HG03442 (cell line): ENCODE measurements around the gene CATSPERE.
"Not testable (repeated sequence)": the region's sequence is repeated elsewhere in the genome, so short reads cannot be mapped to it uniquely, and the experiment has no call there.

Source experiments
- ATAC-seq: cut with Tn5 transposase; IDR thresholded peaks from one replicate; pipeline ENCODE4 v1.9.1; 2021; ENCODE audit warnings: mild to moderate bottlenecking, moderate library complexity; ENCODE audit not compliant: unreplicated experiment

Gene CATSPERE

DNA sequence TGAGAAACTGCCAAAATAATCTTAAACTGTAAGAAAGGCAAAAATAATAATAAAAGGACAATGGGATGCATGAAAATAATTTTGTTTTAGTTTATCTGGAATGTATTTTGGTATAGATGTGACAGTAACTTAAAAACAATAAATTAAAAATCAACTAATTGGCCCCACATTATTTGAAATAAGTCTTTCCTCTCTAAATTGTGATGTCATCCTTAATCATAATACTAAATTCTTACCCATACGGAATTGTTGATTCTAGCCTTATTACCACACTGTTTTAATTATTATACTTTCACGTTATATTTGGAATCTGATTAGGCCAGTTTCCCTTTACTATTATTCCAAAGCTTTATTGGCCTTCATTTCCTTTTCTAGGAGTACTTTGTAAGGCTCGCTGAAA, 199.5 kb downstream of the CATSPERE start:
- no peak for ATAC-seq

DNA sequence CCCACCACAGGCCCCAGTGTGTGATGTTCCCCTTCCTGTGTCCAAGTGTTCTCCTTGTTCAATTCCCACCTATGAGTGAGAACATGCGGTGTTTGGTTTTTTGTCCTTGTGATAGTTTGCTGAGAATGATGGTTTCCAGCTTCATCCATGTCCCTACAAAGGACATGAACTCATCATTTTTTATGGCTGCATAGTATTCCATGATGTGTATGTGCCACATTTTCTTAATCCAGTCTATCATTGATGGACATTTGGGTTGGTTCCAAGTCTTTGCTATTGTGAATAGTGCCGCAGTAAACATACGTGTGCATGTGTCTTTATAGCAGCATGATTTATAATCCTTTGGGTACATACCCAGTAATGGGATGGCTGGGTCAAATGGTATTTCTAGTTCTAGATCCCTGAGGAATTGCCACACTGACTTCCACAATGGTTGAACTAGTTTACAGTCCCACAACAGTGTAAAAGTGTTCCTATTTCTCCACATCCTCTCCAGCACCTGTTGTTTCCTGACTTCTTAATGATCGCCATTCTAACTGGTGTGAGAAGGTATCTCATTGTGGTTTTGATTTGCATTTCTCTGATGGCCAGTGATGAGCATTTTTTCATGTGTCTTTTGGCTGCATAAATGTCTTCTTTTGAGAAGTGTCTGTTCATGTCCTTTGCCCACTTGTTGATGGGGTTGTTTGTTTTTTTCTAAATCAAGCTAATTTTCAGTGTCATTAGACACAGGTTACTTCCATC, 200.7 kb downstream of the CATSPERE start:
- not testable (repeated sequence) for ATAC-seq

DNA sequence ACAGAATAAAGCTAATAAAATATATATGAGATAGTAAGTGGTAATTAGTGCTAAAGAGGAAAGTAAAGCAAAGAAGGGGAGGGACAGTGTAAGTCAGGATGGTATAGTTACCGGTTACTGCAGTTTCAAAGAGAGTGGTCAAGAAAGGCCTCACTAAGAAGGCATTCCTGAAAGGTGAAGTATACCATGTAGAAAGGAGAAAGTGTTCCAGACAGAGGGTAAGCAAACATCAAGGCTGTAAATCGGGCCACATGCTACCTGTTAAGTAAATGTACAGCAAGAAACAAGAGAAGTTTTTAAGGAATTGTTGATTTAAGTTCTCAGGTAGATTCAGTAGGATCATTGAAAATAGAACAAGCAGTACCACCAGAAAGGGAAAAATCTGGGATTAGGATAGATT, 201.5 kb downstream of the CATSPERE start:
- no peak for ATAC-seq

DNA sequence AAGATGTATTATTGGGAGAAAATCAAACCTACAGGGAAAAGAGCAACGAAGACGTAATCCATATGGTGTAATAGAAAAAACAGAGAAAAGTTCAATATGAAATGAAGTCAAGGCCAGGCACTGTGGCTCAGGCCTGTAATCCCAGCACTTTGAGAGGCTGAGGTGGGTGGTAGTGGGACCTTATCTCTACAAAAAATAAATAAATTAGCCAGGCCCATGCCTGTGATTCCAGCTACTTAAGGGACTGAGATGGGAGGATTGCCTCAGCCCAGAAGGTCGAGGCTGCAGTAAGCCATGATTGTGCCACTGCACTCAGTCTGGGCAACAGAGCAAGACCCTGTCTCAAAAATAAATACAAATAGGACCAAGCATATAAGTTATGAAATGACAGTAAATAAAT, 203.3 kb downstream of the CATSPERE start:
- ATAC-seq: no peak

DNA sequence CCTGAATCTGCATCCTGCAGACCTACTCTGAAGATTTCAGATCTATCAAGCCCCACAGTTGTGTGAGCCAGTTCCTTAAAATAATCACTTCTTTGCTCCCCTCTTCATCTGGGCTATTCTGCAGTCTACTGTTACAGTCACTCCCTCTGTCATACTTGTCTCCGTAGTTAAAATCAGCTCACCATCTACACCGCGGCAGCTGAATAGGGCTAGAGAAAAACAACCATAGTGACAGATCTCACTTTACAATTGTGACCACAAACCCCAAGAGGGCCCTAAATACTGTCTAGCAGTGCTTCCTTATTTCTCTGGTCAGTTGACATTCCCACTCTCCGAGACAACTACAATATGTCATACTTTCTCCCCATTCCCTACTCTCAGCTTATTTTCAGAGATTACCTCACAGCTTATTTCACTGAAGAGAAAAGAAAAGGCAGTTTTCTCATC, 204.7 kb downstream of the CATSPERE start:
- peak; percentile 91 for ATAC-seq

DNA sequence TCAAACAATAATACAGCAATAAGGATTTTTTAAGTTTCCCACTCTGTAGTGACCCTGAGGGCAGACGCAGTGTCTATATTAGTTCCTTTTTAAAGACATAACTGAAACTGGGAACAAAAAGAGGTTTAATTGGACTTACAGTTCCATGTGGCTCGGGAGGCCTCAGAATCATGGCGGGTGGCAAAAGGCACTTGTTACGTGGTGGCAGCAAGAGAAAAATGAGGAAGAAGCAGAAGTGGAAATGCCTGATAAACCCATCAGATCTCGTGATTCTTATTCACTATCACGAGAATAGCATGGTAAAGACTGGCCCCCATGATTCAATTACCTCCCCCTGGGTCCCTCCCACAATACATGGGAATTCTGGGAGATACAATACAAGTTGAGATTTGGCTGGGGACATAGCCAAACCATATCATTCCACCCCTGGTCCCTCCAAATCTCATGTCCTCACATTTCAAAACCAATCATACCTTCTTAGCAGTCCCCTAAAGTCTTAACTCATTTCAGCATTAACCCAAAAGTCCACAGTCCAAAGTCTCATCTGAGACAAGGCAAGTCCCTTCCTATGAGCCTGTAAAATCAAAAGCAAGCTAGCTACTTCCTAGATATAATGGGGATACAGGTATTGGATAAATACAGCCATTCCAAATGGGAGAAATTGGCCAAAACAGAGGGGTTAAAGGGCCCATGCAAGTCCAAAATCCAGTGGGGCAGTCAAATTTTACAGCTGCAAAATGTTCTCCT, 205.8 kb downstream of the CATSPERE start:
- not testable (repeated sequence) for ATAC-seq

DNA sequence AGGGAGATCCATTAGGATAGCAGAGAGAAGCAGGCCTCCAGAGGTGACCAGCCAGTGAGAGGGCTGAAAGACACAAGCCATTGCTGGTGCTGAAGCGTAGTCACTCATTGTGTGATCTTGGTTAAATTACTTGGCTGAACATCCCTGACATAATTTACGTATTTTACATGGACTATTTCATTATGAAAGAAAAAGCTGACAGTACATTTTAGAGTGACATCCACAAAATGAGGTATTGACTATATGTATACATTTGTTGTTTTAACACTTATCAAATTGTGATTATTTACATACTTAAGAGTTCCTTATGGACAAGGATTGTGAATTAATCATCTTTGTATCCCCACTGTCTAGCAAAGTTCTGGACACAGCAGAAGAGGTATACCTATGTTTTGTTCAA, 206.7 kb downstream of the CATSPERE start:
- ATAC-seq: no peak

DNA sequence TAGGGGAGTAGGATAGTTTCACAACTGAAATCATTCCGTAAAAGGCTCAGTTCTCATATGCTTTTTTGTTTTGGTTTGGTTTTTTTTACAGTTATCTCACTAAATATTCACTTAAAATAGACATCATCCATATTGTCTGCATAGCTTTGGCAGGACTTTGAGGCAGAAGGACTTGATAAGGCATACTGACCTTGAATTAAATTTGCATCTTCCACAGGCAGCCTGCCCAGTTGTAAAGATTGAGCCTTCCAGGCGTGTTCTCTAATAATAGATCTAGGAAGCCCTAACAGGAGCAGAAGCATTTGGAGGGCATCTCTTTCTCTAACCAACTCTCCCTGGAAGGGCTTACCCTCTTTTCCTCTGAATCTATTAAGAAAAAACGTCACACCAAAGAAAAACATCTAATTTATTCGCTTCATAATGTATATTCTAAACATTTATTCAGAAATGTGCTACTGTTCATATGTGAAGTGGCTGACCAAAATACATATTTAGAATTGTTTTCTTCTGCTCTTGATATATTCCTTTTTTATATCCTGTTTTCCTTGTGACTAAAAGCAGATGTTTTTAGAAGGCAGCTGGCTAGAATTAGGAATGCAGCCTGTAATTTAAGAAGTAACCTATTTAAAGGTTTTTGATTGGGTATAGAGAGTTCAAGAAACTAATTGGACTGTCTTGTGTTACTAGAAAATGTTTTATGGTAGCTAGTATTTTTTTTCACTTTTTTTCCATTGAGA, 212.0 kb downstream of the CATSPERE start:
- no peak for ATAC-seq

DNA sequence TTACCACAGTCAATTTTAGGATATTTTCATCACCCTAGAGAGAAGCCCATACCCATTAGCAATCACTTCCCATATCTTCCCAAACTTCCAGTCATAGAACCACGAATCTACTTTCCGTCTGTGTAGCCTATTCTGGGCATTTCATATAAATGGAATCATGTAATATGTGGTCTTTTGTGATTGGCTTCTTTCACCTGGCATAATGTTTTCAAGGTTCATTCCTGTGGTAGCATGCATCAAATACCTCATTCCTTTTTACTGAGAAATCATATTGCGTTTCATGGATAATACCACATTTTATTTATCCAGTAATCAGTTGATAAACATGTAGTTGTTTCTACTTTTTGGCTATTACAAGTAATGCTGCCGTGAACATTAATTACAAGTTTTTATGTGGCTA, 213.4 kb downstream of the CATSPERE start:
- ATAC-seq: no peak

DNA sequence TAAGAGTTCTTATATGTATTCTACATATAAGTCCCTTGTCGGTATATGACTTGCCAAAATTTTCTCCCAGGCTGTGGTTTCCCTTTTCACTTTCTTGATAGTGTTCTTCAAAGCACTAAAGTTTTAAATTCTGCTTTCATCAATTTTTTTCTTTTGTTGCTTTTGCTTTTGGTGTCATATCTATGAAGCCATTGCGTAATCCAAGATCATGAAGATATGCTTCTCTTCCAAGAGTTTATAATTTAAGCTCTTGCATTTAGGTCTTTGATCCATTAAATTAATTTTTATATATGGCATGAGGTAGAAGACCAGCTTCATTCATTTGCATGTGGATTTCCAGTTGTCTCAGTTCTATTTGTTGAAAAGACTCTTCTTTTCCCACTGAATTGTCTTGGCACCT, 214.1 kb downstream of the CATSPERE start:
- ATAC-seq: no peak

DNA sequence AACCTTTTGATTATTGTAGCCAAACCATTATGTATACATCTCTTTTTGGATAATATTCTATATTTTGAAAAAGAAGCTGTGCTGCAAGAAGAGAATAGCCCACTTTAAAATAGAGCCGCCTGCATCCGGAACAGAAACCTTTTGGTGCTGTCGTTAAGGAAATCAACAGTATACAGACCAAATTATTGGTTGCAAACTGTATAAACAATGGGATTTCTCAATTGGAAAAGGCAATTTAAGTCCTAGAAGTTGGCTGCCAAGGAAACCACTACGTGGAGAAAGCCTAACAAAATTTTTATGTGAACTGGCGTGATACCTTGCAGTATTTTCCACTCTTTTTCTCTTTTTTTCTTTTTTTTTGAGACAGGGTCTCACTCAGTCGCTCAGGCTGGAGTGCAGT, 217.6 kb downstream of the CATSPERE start:
- ATAC-seq: no peak

DNA sequence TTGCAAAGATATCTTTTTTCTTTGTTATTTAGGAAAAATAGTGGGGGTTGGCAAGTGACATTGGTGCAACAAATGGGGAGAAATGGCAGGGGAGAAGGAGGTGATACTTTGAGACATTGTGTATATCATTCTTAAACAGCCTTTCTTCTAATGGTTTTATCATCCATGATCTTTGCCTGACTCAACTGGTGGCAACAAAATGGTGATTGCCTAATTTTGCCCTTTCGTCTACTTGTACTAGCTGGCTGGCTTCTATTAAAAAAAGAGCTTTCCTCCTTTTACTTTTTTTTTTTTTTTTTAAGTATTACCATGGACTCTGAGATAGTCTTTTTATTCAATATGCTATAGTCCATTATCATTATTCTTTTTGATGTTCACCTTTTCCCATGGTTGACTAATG, 219.6 kb downstream of the CATSPERE start:
- ATAC-seq: no peak

DNA sequence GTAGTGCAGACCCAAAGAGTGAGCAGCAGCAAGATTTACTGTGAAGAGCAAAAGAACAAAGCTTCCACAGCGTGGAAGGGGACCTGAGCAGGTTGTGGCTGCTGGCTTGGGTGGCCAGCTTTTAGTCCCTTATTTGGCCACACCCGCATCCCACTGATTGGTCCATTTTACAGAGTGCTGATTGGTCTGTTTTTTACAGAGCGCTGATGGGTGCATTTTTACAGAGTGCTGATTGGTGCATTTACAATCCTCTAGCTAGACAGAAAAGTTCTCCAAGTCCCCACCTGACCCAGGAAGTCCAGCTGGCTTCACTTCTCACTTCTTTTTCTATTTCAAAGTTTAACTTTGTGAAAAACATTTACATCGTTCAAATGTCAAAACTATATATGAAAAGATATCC, 221.0 kb downstream of the CATSPERE start:
- not testable (repeated sequence) for ATAC-seq
